Astrocyte (in vitro differentiated cells and primary cell): ENCODE data around the gene TSC22D3.

Experiments used
- CTCF ChIP-seq: IDR thresholded peaks from 2 replicates; pipeline ENCODE4 v1.5.1; 2011; ENCODE audit warnings: low read depth, mild to moderate bottlenecking, inconsistent platforms, low read length, moderate library complexity; ENCODE audit not compliant: insufficient read depth
- EZH2 ChIP-seq: IDR thresholded peaks from 2 replicates; pipeline ENCODE4 v1.6.1; 2012; ENCODE audit warnings: mild to moderate bottlenecking, low read length, inconsistent platforms; ENCODE audit not compliant: insufficient read depth

- TF ChIP-seq CTCF, result no peak
- no peak for TF ChIP-seq EZH2
Measured at GRCh38 chrX:107715331-107716117, 60.1 kb downstream of the TSC22D3 start.
